Endodermal cell (in vitro differentiated cells): Measurements from ENCODE around the gene SPOCK1. TPM values are rescaled to one million over a fixed set of nuclear protein-coding genes. Genes with fewer than 3 reads are reported as not detected.

Experiments
- DNase-seq: peaks from one replicate; pipeline ENCODE4 v3.0.0-alpha.2; 2017
- H3K27ac ChIP-seq: 2 replicates; pipeline ENCODE4 v1.5.1; 2013; ENCODE audit warnings: mild to moderate bottlenecking, low read depth, low read length, moderate library complexity
- H3K27me3 ChIP-seq: 2 replicates; pipeline ENCODE4 v1.6.1; 2013; ENCODE audit warnings: mild to moderate bottlenecking, low read length, moderate library complexity; ENCODE audit not compliant: insufficient read depth, control insufficient read depth, poor library complexity, severe bottlenecking
- H3K36me3 ChIP-seq: 2 replicates; pipeline ENCODE4 v1.7.0; 2013; ENCODE audit warnings: mild to moderate bottlenecking, low read length, moderate library complexity; ENCODE audit not compliant: control insufficient read depth, insufficient read depth
- H3K4me1 ChIP-seq: one replicate; pipeline ENCODE4 v1.7.0; 2013; ENCODE audit warnings: low read length; ENCODE audit not compliant: control insufficient read depth, insufficient read depth
- H3K4me3 ChIP-seq: 2 replicates; pipeline ENCODE4 v1.5.1; 2013; ENCODE audit warnings: mild to moderate bottlenecking, low read length, moderate library complexity
- H3K9ac ChIP-seq: 2 replicates; pipeline ENCODE4 v1.6.1; 2013; ENCODE audit warnings: mild to moderate bottlenecking, low read length, moderate library complexity; ENCODE audit not compliant: poor library complexity, severe bottlenecking; ENCODE audit errors: extremely low read depth
- H3K9me3 ChIP-seq: 2 replicates; pipeline ENCODE4 v1.6.1; 2013; ENCODE audit warnings: mild to moderate bottlenecking, low read length, moderate library complexity; ENCODE audit not compliant: control insufficient read depth
- H3K27ac Mint-ChIP-seq: 2 replicates; pipeline ENCODE4 v1.8.0; 2020; ENCODE audit warnings: mixed read lengths
- H3K27me3 Mint-ChIP-seq: 2 replicates; pipeline ENCODE4 v1.8.0; 2021; ENCODE audit warnings: mild to moderate bottlenecking, mixed read lengths; ENCODE audit not compliant: insufficient read depth
- H3K36me3 Mint-ChIP-seq: 2 replicates; pipeline ENCODE4 v1.8.0; 2020; ENCODE audit warnings: low read depth, mixed read lengths
- H3K4me1 Mint-ChIP-seq: 2 replicates; pipeline ENCODE4 v1.8.0; 2020; ENCODE audit warnings: mixed read lengths
- H3K4me3 Mint-ChIP-seq: 2 replicates; pipeline ENCODE4 v1.8.0; 2020; ENCODE audit warnings: mild to moderate bottlenecking, moderate library complexity, mixed read lengths
- H3K9me3 Mint-ChIP-seq: 2 replicates; pipeline ENCODE4 v1.8.0; 2020; ENCODE audit warnings: mild to moderate bottlenecking, mixed read lengths
- CTCF ChIP-seq: fragments of 200-600 bp; sonication (generic); conservative IDR thresholded peaks from 2 replicates; pipeline ENCODE4 v1.5.0; 2021; ENCODE audit warnings: antibody characterized with exemption, mild to moderate bottlenecking
- WGBS, 2 experiments: methylation state at CpG; one replicate each; pipeline versions ENCODE4 v1.1.5 to v1.1.7; 2013; ENCODE audit warnings: missing lambda C conversion rate in 2 of 2, mixed read lengths in 1 of 2; ENCODE audit not compliant: insufficient coverage in 1 of 2, insufficient read length in 1 of 2; 5-methylcytosine and 5-hydroxymethylcytosine counted together
- total RNA-seq, 2 donors: library from RNA; stranded (reverse); fragmentation: NEBNext Ultra II Directional in 1 of 2; extraction: Animal tissue kit (Norgen Biotek cat#: 25700) in 1 of 2; gene quantifications; 2 replicates in 1 of 2; 3 replicates in 1 of 2; pipeline ENCODE4 v1.2.1, GENCODE V29; 2021

Gene SPOCK1
- total RNA-seq, 2 donors from 2014 or later, result 25.8 to 39.8 TPM

GRCh38 chr5:137024044-137024443, 475.1 kb downstream of the SPOCK1 start:
- Histone ChIP-seq H3K4me1 (no peaks in the 10 kb centered on the region), H3K36me3 (no peaks in the 10 kb centered on the region), H3K9me3 (no peaks in the 10 kb centered on the region), H3K4me3 (no peak overlapping the region), H3K27ac (no peak overlapping the region), H3K9ac (no peak overlapping the region), H3K27me3 (no peaks in the 10 kb centered on the region)
- Mint-ChIP-seq H3K27ac (no peak overlapping the region), H3K36me3 (no peaks in the 10 kb centered on the region), H3K9me3 (no peaks in the 10 kb centered on the region), H3K4me1 (peaks cover 4% of the 10 kb centered on the region), H3K27me3 (no peaks in the 10 kb centered on the region), H3K4me3 (no peak overlapping the region)
- TF ChIP-seq CTCF, result no peak
- DNase-seq, result no peak
- 33 to 80% methylated on average over 1 to 4 of the region's 4 CpGs for WGBS, 2 experiments

- Mint-ChIP-seq H3K36me3 (no peaks in the 10 kb centered on the region), H3K27ac (no peak overlapping the region), H3K9me3 (no peaks in the 10 kb centered on the region), H3K4me1 (peaks cover 4% of the 10 kb centered on the region), H3K4me3 (no peak overlapping the region), H3K27me3 (no peaks in the 10 kb centered on the region)
- Histone ChIP-seq H3K27ac (no peak overlapping the region), H3K36me3 (no peaks in the 10 kb centered on the region), H3K9me3 (no peaks in the 10 kb centered on the region), H3K4me3 (no peak overlapping the region), H3K27me3 (no peaks in the 10 kb centered on the region), H3K4me1 (no peaks in the 10 kb centered on the region), H3K9ac (no peak overlapping the region)
- WGBS, 2 experiments, result 82 to 86% methylated on average over 5 of the region's 5 CpGs
- DNase-seq, result no peak
- TF ChIP-seq CTCF, result no peak
Measured at GRCh38 chr5:137023371-137023770, 475.8 kb downstream of the SPOCK1 start.

- WGBS, 2 experiments, result 84 to 88% methylated on average over 1 to 2 of the region's 2 CpGs
- Mint-ChIP-seq H3K9me3 (no peaks in the 10 kb centered on the region), H3K4me3 (no peak overlapping the region), H3K27ac (no peak overlapping the region), H3K27me3 (no peaks in the 10 kb centered on the region), H3K4me1 (peaks cover 4% of the 10 kb centered on the region), H3K36me3 (no peaks in the 10 kb centered on the region)
- no peak for TF ChIP-seq CTCF
- no peak overlapping the region for H3K9ac ChIP-seq
- no peaks in the 10 kb centered on the region for H3K4me1 ChIP-seq
- no peak for DNase-seq
- no peaks in the 10 kb centered on the region for H3K9me3 ChIP-seq
- no peaks in the 10 kb centered on the region for H3K27me3 ChIP-seq
- no peak overlapping the region for H3K4me3 ChIP-seq
- H3K36me3 ChIP-seq, result no peaks in the 10 kb centered on the region
- H3K27ac ChIP-seq, result no peak overlapping the region
Measured at GRCh38 chr5:137022725-137023124, 476.4 kb downstream of the SPOCK1 start.
